GM21367 (cell line): Measurements from ENCODE around the gene MNT.
"Not testable (repeated sequence)": the region's sequence is repeated elsewhere in the genome, so short reads cannot be mapped to it uniquely, and the experiment has no call there.

Experiments used
- ATAC-seq: cut with Tn5 transposase; IDR thresholded peaks from one replicate; pipeline ENCODE4 v1.9.1; 2021; ENCODE audit not compliant: unreplicated experiment

Gene MNT, protein sequence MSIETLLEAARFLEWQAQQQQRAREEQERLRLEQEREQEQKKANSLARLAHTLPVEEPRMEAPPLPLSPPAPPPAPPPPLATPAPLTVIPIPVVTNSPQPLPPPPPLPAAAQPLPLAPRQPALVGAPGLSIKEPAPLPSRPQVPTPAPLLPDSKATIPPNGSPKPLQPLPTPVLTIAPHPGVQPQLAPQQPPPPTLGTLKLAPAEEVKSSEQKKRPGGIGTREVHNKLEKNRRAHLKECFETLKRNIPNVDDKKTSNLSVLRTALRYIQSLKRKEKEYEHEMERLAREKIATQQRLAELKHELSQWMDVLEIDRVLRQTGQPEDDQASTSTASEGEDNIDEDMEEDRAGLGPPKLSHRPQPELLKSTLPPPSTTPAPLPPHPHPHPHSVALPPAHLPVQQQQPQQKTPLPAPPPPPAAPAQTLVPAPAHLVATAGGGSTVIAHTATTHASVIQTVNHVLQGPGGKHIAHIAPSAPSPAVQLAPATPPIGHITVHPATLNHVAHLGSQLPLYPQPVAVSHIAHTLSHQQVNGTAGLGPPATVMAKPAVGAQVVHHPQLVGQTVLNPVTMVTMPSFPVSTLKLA

GRCh38 chr17:2400877-2401425, at the start of gene MNT:
Gene MNT, minus strand, starts transcription at chr17:2401060. Its CDS starts 348 bp downstream, at chr17:2400712.
- peak; percentile 24 for ATAC-seq

DNA sequence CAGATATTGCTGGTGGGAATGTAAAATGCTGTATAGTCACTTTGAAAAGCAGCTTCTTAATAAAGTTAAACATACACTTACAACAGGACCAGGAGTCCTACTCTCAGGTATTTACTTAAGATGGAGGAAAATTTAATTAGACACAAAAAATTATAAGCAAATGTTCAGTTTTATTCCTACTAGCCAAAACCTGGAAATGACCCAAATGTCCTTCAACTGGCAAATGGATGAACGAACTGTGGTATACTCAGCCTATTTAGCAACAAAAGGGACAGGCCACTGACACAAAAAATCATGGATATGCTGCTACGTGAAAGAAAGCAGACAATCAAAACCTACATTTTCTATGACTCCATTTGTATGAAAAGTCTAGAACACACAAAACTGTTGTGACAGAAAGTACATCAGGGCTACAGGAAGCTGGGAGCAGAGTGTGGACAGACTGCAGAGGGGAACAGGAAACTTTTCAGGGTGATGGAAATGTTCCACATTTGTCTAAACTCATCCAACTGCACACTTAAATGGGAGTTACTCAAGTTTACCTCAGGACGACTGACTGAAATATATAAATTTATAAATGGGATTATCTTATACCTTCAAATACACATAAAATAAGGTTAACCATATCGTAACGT, 49.3 kb upstream of the MNT start:
- no peak for ATAC-seq

- ATAC-seq = no peak
These were observed 48.6 kb upstream of the MNT start for GRCh38 chr17:2449486-2449885.

DNA sequence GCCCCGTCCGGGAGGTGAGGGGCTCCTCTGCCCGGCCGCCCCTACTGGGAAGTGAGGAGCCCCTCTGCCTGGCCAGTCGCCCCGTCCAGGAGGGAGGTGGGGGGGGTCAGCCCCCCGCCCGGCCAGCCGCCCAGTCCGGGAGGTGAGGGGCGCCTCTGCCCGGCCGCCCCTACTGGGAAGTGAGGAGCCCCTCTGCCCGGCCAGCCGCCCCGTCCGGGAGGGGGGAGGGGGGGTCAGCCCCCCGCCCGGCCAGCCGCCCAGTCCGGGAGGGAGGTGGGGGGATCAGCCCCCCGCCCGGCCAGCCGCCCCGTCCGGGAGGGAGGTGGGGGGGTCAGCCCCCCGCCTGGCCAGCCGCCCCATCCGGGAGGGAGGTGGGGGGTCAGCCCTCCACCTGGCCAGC, 46.6 kb upstream of the MNT start:
- ATAC-seq = not testable (repeated sequence)

GRCh38 chr17:2445638-2446037, 44.8 kb upstream of the MNT start:
- ATAC-seq = no peak

GRCh38 chr17:2444382-2444781, 43.5 kb upstream of the MNT start:
- ATAC-seq = no peak

DNA sequence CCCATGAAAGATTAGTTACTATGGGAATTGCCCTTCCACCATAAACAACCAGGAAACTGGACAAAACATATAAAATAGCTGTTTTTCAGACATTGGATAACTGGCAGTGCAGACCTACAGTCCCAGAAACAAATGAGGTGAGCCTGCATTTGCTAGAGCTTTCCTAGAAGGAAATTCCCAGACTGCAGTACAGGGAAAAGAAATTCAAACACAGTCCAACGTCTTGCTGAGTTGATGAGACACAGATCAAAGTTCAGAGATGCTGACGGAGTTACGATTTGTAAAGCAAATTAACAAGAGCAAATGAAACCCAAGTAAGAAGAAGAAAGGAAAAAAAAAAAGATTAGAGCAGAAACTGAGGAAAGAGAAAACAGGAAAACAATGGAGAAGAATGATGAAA, 41.3 kb upstream of the MNT start:
- no peak for ATAC-seq

- no peak for ATAC-seq
These were observed 40.1 kb upstream of the MNT start for GRCh38 chr17:2440930-2441329.

- not testable (repeated sequence) for ATAC-seq
These were observed 39.1 kb upstream of the MNT start for GRCh38 chr17:2439997-2440396.

DNA sequence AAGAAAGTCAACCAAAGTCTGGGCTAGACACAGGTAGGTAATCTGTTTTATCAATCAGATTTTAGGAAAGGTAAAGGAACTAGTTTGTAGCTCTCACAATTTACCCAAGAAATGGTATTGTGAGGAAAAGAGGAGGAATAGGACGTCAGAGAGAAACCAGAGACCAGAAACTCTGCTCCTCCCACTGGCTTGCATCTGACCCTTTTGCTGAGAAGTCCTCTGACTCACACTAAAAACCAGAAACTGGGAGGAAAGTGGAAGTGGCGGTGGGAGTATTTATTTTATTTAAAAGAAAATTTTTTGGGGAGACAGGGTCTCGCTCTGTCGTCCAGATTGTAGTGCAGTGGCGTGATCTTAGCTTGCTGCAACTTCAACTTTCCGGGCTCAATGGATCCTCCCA, 38.0 kb upstream of the MNT start:
- no peak for ATAC-seq

- no peak for ATAC-seq
These were observed 35.6 kb upstream of the MNT start for GRCh38 chr17:2436316-2436905.

DNA sequence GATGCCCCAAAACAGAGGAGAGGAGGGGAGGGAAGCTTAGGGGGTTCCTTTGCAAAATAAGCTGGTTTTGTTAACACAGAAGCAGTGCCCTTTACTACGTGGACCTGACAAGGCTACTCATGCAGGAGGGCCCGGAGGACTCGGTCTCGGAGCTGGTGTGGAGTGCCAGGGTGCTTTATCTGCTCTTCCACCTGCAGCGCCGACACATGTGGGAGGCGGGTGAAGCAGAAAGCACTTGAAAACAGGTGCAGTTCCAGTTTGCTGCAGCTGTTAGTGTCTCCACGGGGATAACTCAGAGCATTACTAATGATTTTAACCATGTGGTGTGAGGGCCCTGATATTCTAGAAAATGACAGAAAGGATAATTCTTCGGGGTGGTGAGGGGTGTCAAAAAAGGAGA, 35.0 kb upstream of the MNT start:
- no peak for ATAC-seq

- no peak for ATAC-seq
These were observed 34.4 kb upstream of the MNT start for GRCh38 chr17:2435181-2435741.

- ATAC-seq = no peak
These were observed 32.8 kb upstream of the MNT start for GRCh38 chr17:2433696-2434095.

DNA sequence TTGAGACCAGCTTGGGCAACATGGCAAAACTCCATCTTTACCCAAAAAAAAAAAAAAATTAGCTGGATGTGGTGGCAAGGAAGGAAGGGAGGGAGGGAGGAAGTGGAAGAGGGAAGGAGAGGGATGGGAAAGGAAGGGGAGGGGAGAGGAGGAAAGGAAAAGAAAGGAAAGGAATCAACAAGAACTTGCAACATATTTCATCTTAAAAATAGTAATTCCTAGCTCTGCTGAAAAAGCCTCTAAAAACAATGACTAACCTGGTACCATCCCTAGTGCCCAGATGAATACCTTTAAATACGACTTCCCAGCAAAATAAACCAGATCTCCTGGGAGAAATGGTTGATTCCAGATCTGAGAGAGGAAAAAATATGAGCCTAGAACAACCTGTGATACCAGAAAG, 27.1 kb upstream of the MNT start:
- ATAC-seq = no peak

DNA sequence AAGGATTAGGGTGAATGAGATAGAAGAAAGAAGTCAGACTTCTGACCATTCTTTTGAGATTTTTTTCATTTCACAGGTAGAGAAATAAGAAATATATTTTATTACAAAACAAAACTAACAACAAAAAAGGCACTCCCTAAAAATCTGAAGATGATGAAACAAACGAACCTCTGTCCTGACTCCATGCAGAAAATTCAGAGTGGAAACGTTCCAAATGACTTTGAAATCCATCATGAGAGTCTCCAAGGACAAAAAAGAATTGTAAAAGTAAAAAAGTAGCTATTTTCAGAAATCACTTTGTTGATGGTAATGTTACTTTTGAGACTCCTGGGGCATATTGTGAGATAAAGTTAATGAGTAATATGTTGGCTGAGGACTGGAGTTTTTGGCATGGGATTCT, 26.4 kb upstream of the MNT start:
- ATAC-seq = no peak

- no peak for ATAC-seq
These were observed 22.4 kb upstream of the MNT start for GRCh38 chr17:2423271-2423670.

DNA sequence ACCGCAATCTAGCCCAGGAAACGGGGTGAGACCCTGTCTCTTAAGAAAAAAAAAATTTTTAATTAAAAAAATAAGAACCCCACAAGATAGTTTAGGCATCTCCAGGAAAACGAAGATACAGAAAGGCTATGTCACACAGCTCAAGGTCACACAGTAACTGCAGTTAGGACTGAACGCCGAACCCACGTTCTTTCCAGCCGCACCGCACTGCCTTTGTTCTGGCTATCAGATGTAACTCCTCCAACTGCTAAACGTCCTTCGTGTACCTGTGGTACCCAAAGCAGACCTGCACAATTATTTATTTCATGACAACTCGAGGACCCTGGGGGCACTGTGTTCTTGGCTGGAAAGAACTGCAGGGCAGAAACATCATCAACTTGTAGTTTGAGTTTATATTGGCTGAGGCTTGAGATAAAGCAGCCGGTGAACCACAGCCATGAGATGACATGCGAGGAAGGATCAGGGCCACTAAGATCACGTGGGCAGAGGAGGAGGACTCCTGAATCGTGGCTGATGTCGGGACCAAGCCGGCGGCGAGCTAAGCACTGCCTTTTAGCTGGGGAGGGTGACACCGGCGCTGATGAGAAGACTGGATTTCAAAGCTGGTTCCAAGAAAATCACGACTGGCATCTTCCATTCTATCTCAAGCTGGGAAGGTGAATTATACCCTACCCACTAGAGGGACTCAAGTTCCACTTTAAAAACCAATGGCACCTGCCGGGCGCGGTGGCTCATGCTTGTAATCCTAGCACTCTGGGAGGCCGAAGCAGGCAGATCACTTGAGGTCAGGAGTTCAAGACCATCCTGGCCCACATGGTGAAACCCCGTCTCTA, 20.7 kb upstream of the MNT start:
- ATAC-seq = no peak

DNA sequence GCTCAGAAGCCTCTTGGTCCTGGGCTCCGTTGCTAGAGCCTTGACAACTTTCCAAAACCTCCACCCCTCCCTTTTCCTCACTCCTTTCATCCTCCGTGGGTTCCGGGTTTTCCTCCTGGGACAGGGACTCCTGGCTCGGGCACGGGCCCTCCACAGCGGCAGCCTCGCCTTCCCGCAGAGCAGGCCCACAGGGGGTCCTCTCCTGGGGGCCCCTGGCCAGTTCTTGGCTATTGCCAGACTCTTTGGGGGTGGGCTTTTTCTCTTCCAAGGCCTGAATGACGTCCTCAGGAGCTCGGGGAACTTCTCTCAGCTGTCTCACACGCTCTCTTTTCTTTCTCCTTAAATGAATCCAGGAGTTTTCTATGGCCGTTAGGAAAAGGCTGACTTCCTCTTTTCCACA, 19.3 kb upstream of the MNT start:
- ATAC-seq = no peak

- no peak for ATAC-seq
These were observed 18.6 kb upstream of the MNT start for GRCh38 chr17:2419486-2419885.
